Measurements from ENCODE around the gene DIAPH2. TPM values are rescaled to one million over a fixed set of nuclear protein-coding genes. Genes with fewer than 3 reads are reported as not detected.

Gene DIAPH2
- total RNA-seq, 1 donor from 2014 or later, result 12.7 TPM

- no peak overlapping the region for H3K27ac Mint-ChIP-seq
- H3K4me3 Mint-ChIP-seq, result no peak overlapping the region
- DNase-seq, result no peak
- no peaks in the 10 kb centered on the region for H3K27me3 Mint-ChIP-seq
- intact Hi-C loops (cut with micrococcal nuclease), result loop anchor here (2.0 kb wide), 1 partner anchor 92 kb away; no protein-coding TSS in a partner anchor
- no peaks in the 10 kb centered on the region for H3K9me3 Mint-ChIP-seq
- H3K4me1 Mint-ChIP-seq, result peaks cover 3% of the 10 kb centered on the region
- peaks cover 2% of the 10 kb centered on the region for H3K36me3 Mint-ChIP-seq (ENCODE audit: low read depth)
Observed at GRCh38 chrX:97494756-97495372, 810.2 kb downstream of the DIAPH2 start.

GRCh38 chrX:97498093-97498492 is 813.5 kb downstream of the DIAPH2 start:
- no peak for DNase-seq
- Mint-ChIP-seq H3K27ac (no peak overlapping the region), H3K27me3 (no peaks in the 10 kb centered on the region), H3K36me3 (ENCODE audit: low read depth) (no peaks in the 10 kb centered on the region), H3K4me1 (peaks cover 3% of the 10 kb centered on the region), H3K9me3 (no peaks in the 10 kb centered on the region), H3K4me3 (no peak overlapping the region)
- intact Hi-C loops (cut with micrococcal nuclease), result no loop called here

GRCh38 chrX:97504431-97504830 is 819.8 kb downstream of the DIAPH2 start:
- H3K27me3 Mint-ChIP-seq, result no peaks in the 10 kb centered on the region
- H3K4me1 Mint-ChIP-seq, result no peaks in the 10 kb centered on the region
- intact Hi-C loops (cut with micrococcal nuclease), result no loop called here
- H3K36me3 Mint-ChIP-seq (ENCODE audit: low read depth), result no peaks in the 10 kb centered on the region
- DNase-seq, result no peak
- no peak overlapping the region for H3K4me3 Mint-ChIP-seq
- no peaks in the 10 kb centered on the region for H3K9me3 Mint-ChIP-seq
- H3K27ac Mint-ChIP-seq, result no peak overlapping the region

GRCh38 chrX:97517763-97518162 is 833.1 kb downstream of the DIAPH2 start:
- no peak overlapping the region for H3K4me3 Mint-ChIP-seq
- H3K27ac Mint-ChIP-seq, result no peak overlapping the region
- no peaks in the 10 kb centered on the region for H3K36me3 Mint-ChIP-seq (ENCODE audit: low read depth)
- H3K27me3 Mint-ChIP-seq, result no peaks in the 10 kb centered on the region
- DNase-seq, result no peak
- H3K9me3 Mint-ChIP-seq, result no peaks in the 10 kb centered on the region
- intact Hi-C loops (cut with micrococcal nuclease), result no loop called here
- no peaks in the 10 kb centered on the region for H3K4me1 Mint-ChIP-seq

GRCh38 chrX:97522307-97522706 is 837.7 kb downstream of the DIAPH2 start:
- Mint-ChIP-seq H3K4me1 (no peaks in the 10 kb centered on the region), H3K27ac (no peak overlapping the region), H3K36me3 (ENCODE audit: low read depth) (no peaks in the 10 kb centered on the region), H3K9me3 (peaks cover 5% of the 10 kb centered on the region), H3K4me3 (no peak overlapping the region), H3K27me3 (no peaks in the 10 kb centered on the region)
- intact Hi-C loops (cut with micrococcal nuclease), result no loop called here
- no peak for DNase-seq

GRCh38 chrX:97524340-97524739 is 839.7 kb downstream of the DIAPH2 start:
- Mint-ChIP-seq H3K36me3 (ENCODE audit: low read depth) (no peaks in the 10 kb centered on the region), H3K4me3 (no peak overlapping the region), H3K27me3 (no peaks in the 10 kb centered on the region), H3K9me3 (peaks cover 15% of the 10 kb centered on the region), H3K27ac (no peak overlapping the region), H3K4me1 (no peaks in the 10 kb centered on the region)
- no peak for DNase-seq
- intact Hi-C loops (cut with micrococcal nuclease), result no loop called here

GRCh38 chrX:97524997-97525396 is 840.4 kb downstream of the DIAPH2 start:
- intact Hi-C loops (cut with micrococcal nuclease), result no loop called here
- no peak for DNase-seq
- Mint-ChIP-seq H3K27me3 (no peaks in the 10 kb centered on the region), H3K4me3 (no peak overlapping the region), H3K9me3 (peaks cover 15% of the 10 kb centered on the region), H3K27ac (no peak overlapping the region), H3K4me1 (no peaks in the 10 kb centered on the region), H3K36me3 (ENCODE audit: low read depth) (no peaks in the 10 kb centered on the region)

- Mint-ChIP-seq H3K27ac (no peak overlapping the region), H3K4me1 (no peaks in the 10 kb centered on the region), H3K27me3 (no peaks in the 10 kb centered on the region), H3K4me3 (no peak overlapping the region), H3K9me3 (peaks cover 15% of the 10 kb centered on the region), H3K36me3 (ENCODE audit: low read depth) (no peaks in the 10 kb centered on the region)
- no peak for DNase-seq
- intact Hi-C loops (cut with micrococcal nuclease), result no loop called here
Observed at GRCh38 chrX:97525981-97526380, 841.3 kb downstream of the DIAPH2 start.

GRCh38 chrX:97527725-97528124 is 843.1 kb downstream of the DIAPH2 start:
- intact Hi-C loops (cut with micrococcal nuclease), result no loop called here
- H3K4me1 Mint-ChIP-seq, result no peaks in the 10 kb centered on the region
- H3K36me3 Mint-ChIP-seq (ENCODE audit: low read depth), result no peaks in the 10 kb centered on the region
- no peak overlapping the region for H3K27ac Mint-ChIP-seq
- peaks cover 15% of the 10 kb centered on the region for H3K9me3 Mint-ChIP-seq
- H3K27me3 Mint-ChIP-seq, result no peaks in the 10 kb centered on the region
- no peak for DNase-seq
- H3K4me3 Mint-ChIP-seq, result no peak overlapping the region

- no peak overlapping the region for H3K4me3 Mint-ChIP-seq
- H3K27ac Mint-ChIP-seq, result no peak overlapping the region
- no peaks in the 10 kb centered on the region for H3K36me3 Mint-ChIP-seq (ENCODE audit: low read depth)
- peaks cover 15% of the 10 kb centered on the region for H3K9me3 Mint-ChIP-seq
- intact Hi-C loops (cut with micrococcal nuclease), result no loop called here
- no peak for DNase-seq
- no peaks in the 10 kb centered on the region for H3K4me1 Mint-ChIP-seq
- H3K27me3 Mint-ChIP-seq, result no peaks in the 10 kb centered on the region
Observed at GRCh38 chrX:97529536-97530200, 845.0 kb downstream of the DIAPH2 start.

- no peaks in the 10 kb centered on the region for H3K27me3 Mint-ChIP-seq
- H3K4me3 Mint-ChIP-seq, result no peak overlapping the region
- peaks cover 11% of the 10 kb centered on the region for H3K9me3 Mint-ChIP-seq
- H3K27ac Mint-ChIP-seq, result no peak overlapping the region
- intact Hi-C loops (cut with micrococcal nuclease), result no loop called here
- H3K4me1 Mint-ChIP-seq, result no peaks in the 10 kb centered on the region
- H3K36me3 Mint-ChIP-seq (ENCODE audit: low read depth), result no peaks in the 10 kb centered on the region
- DNase-seq, result no peak
Observed at GRCh38 chrX:97531825-97532224, 847.2 kb downstream of the DIAPH2 start.

GRCh38 chrX:97538745-97539144 is 854.1 kb downstream of the DIAPH2 start:
- no peak for DNase-seq
- H3K9me3 Mint-ChIP-seq, result no peaks in the 10 kb centered on the region
- H3K27me3 Mint-ChIP-seq, result no peaks in the 10 kb centered on the region
- H3K4me3 Mint-ChIP-seq, result no peak overlapping the region
- no peaks in the 10 kb centered on the region for H3K4me1 Mint-ChIP-seq
- intact Hi-C loops (cut with micrococcal nuclease), result no loop called here
- no peaks in the 10 kb centered on the region for H3K36me3 Mint-ChIP-seq (ENCODE audit: low read depth)
- no peak overlapping the region for H3K27ac Mint-ChIP-seq

GRCh38 chrX:97539970-97540519 is 855.4 kb downstream of the DIAPH2 start:
- Mint-ChIP-seq H3K36me3 (ENCODE audit: low read depth) (no peaks in the 10 kb centered on the region), H3K9me3 (no peaks in the 10 kb centered on the region), H3K4me1 (no peaks in the 10 kb centered on the region), H3K4me3 (no peak overlapping the region), H3K27ac (no peak overlapping the region), H3K27me3 (no peaks in the 10 kb centered on the region)
- no peak for DNase-seq
- intact Hi-C loops (cut with micrococcal nuclease), result no loop called here

GRCh38 chrX:97547877-97548578 is 863.4 kb downstream of the DIAPH2 start:
- Mint-ChIP-seq H3K4me1 (no peaks in the 10 kb centered on the region), H3K27me3 (no peaks in the 10 kb centered on the region), H3K36me3 (ENCODE audit: low read depth) (no peaks in the 10 kb centered on the region), H3K27ac (no peak overlapping the region), H3K4me3 (no peak overlapping the region), H3K9me3 (peaks cover 3% of the 10 kb centered on the region)
- DNase-seq, result no peak
- intact Hi-C loops (cut with micrococcal nuclease), result no loop called here

Data from activated CD4-positive, alpha-beta T cell treated with anti-CD3 and anti-CD28 coated beads, Interleukin-2, amount 10 ng/mL, durations not matched to agents 24 days and 14 days (primary cell).